ENCODE results near the gene NYNRIN.

DNA sequence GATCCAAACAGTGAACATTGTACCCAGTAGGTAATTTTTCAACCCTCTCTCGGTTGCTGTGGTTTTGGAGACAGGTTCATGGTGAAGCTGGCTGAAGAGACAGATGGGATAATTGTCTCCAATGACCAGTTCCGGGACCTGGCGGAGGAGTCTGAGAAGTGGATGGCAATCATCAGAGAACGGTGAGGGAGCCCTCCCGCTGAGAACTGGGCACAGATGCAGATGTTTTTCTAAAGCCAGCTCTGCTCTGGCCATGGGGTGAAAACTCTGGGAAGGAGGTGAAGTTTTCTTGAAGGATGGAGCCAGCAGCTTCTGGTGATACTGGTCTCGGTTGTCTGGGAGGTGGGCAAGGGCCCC lies 37.2 kb downstream of the NYNRIN start:
- TF ChIP-seq, protein P1, sequence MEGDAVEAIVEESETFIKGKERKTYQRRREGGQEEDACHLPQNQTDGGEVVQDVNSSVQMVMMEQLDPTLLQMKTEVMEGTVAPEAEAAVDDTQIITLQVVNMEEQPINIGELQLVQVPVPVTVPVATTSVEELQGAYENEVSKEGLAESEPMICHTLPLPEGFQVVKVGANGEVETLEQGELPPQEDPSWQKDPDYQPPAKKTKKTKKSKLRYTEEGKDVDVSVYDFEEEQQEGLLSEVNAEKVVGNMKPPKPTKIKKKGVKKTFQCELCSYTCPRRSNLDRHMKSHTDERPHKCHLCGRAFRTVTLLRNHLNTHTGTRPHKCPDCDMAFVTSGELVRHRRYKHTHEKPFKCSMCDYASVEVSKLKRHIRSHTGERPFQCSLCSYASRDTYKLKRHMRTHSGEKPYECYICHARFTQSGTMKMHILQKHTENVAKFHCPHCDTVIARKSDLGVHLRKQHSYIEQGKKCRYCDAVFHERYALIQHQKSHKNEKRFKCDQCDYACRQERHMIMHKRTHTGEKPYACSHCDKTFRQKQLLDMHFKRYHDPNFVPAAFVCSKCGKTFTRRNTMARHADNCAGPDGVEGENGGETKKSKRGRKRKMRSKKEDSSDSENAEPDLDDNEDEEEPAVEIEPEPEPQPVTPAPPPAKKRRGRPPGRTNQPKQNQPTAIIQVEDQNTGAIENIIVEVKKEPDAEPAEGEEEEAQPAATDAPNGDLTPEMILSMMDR (IDR thresholded peaks at IDR 0.05; ENCODE audit: low read length): no peak
- TF ChIP-seq EZH2 (IDR thresholded peaks at IDR 0.05; ENCODE audit: borderline replicate concordance, low read length): no peak
